SK-N-DZ (cell line): ENCODE results near the gene SPN.
"Not testable (repeated sequence)": the region's sequence is repeated elsewhere in the genome, so short reads cannot be mapped to it uniquely, and the experiment has no call there.

ENCODE experiments used
- DNase-seq: peaks from one replicate; pipeline ENCODE4 v3.0.0-alpha.2; 2015; ENCODE audit warnings: low spot score

Gene SPN

GRCh38 chr16:29676989-29677785, 14.1 kb downstream of the SPN start:
- no peak for DNase-seq

GRCh38 chr16:29678691-29679267, 15.7 kb downstream of the SPN start, which contains the start of gene QPRT:
Gene QPRT, plus strand, starts transcription at chr16:29679180. Its CDS starts 18 bp downstream, at chr16:29679198.
- DNase-seq = peak; percentile 93

- DNase-seq = no peak
Observed at GRCh38 chr16:29680180-29680598, 17.1 kb downstream of the SPN start.

GRCh38 chr16:29683543-29684090, 20.6 kb downstream of the SPN start:
- no peak for DNase-seq

- DNase-seq = no peak
Observed at GRCh38 chr16:29684679-29685078, 21.6 kb downstream of the SPN start.

- no peak for DNase-seq
Observed at GRCh38 chr16:29686740-29687332, 23.8 kb downstream of the SPN start.

GRCh38 chr16:29687755-29688154, 24.7 kb downstream of the SPN start:
- DNase-seq = no peak

- DNase-seq = no peak
Observed at GRCh38 chr16:29688172-29688571, 25.1 kb downstream of the SPN start.

- DNase-seq = not testable (repeated sequence)
Observed at GRCh38 chr16:29689490-29690351, 26.7 kb downstream of the SPN start.

- not testable (repeated sequence) for DNase-seq
Observed at GRCh38 chr16:29692606-29693005, 29.6 kb downstream of the SPN start.

- no peak for DNase-seq
Observed at GRCh38 chr16:29694384-29695195, 31.5 kb downstream of the SPN start.

GRCh38 chr16:29695675-29696074, 32.6 kb downstream of the SPN start:
- DNase-seq = not testable (repeated sequence)

GRCh38 chr16:29696881-29697331, 33.9 kb downstream of the SPN start:
- DNase-seq = no peak

- no peak for DNase-seq
Observed at GRCh38 chr16:29697391-29697790, 34.3 kb downstream of the SPN start.

- no peak for DNase-seq
Observed at GRCh38 chr16:29698042-29698441, 35.0 kb downstream of the SPN start.

GRCh38 chr16:29698484-29699323, 35.7 kb downstream of the SPN start:
- no peak for DNase-seq

GRCh38 chr16:29699324-29700219, 36.5 kb downstream of the SPN start:
- no peak for DNase-seq

GRCh38 chr16:29700253-29700987, 37.4 kb downstream of the SPN start:
- peak; percentile 85 for DNase-seq
